Airway epithelial cell (primary cell): ENCODE measurements around the gene BORCS8. TPM values are rescaled to one million over a fixed set of nuclear protein-coding genes. Genes with fewer than 3 reads are reported as not detected.

Experiments used
- total RNA-seq: library from RNA; depleted of rRNA; stranded (reverse); fragments of >200 nt; gene quantifications from 2 replicates; pipeline ENCODE4 v1.2.3, GENCODE V29; 2015

BORCS8 gene
- total RNA-seq, result 13.3 and 26.2 TPM in 2 replicates

DNA sequence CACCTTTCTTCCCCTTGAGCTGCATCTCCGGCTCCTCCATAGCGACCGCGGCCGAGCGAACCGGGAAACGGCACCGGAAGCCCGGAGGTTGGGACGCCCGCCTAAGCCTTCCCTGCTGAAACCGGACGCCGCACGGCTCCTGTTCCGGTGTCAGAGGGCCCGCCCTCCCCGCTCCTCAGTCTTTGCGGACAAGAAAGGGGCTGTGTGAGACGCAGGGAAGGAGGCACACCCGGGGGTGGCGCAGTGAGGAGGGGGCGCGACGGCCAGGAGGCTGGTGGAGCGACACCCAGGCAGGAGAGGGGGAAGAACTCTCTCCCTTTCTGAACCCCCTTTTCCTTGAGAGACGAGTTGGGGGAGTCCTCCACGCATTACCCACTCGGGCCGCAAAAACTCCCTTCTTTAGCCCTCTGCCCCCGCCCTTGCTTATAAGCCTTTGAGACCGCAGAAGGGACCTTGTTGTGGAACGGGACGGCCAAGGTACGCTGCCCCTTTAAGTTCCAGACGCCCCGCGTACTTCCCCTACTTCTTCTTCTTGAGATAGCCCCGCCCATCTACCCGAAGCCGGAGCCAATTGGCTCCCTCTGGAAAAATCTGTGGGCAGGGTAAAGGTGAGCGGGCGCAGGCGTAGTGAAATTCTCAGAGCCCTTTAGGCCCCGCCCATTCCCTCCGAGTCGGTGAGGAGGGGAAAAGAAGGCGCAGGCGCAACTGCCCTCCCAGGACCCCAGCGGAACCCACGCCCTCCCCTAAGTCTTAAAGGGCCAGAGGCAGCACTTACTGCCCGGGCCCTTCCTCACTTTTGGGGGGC is at the start of gene BORCS8, which contains the start of gene RFXANK:
Gene BORCS8 (minus strand): TSS at position 75 of the 805 bp plus-strand sequence. CDS start 35 bp downstream, at position 40.
Gene RFXANK (plus strand): TSS at position 181 of the 805 bp plus-strand sequence. CDS start 1,689 bp downstream, outside the sequence.

DNA sequence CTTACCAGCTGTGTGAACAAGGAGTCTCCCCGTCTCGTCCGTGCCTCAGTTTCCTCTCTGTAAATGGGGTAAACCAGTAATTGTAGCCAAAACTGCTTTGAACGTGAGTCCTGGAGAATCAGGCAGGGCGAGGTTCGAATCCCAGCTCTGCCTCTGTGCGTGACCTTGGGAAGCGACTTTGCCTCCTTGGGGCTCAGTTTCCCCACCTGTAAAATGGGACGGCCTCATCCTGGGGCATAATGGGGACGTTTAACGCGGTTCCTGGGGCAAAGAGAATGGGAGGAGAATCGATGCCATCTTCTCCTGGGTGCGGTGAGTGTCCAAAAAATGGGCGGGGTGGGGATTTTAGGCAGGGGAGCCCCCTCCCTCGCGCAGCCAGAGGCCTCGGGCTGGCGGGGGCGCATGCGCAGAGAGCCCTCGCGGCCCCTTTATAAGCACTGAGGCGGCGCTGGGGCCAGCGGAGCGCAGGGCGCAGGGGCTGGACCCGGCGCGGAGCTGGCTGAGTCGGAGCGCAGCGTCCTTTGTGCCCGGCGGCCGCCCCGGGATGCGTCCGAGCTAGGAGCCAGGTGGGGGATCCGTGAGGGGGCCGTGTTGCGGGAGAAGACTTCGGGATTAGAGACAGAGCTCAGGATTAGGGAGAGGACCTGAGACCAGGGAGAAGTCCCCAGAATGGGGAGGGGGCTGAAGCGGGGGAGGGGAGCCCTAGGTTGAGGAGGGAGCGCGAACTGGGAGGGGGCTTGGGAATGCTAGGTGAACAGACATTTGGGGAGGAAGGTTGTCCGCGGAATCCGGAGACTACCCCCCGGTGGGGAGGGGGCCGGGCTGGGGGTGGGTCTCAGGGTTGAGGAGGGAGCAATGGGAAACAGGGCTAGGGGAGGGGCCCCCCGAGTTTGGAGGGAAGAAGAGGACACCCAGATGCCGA is 19.8 kb upstream of the BORCS8 start, which contains the start of gene NCAN:
Gene NCAN (plus strand): TSS at position 460 of the 922 bp plus-strand sequence. CDS start 4,996 bp downstream, outside the sequence.

DNA sequence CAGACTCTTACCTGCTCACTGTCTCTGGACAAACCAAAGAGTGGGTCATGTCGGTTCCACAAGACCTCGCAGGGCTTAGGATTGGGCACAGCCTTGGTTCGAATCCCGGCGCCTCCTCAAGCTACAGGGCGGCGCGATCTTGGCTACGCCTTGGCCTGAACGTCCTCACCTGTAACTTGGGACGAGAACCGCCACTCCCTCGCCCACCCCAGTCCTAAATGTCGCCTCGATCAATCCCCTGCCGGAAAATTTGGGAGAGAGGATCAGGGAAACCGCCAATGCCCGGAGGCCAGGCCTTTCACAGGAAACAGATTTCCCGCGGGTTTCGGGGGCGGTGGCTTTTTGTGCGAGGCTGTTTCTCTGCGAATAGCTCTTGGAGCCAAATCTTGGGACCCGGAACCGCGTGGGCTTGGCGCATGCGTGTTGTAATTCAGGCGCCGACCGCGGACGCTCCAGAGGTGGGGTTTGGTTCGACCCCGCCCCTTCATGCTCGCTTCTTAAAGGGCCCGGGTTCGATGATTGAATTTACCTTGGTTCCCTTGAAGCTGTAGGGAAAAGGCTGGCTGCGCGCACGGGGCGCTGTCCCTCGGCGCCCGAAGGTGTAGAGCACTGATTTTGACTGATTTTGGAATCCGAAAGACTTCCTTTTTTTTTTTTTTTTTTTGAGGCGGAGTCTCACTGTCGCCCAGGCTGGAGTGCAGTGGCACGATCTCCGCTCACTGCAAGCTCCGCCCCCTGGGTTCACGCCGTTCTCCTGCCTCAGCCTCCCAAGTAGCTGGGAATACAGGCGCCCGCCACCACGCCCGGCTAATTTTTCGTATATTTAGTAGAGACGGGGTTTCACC is 11.3 kb upstream of the BORCS8 start, which contains the start of gene NR2C2AP:
Gene NR2C2AP (minus strand): TSS at position 403 of the 845 bp plus-strand sequence. CDS start 354 bp downstream, at position 49.

DNA sequence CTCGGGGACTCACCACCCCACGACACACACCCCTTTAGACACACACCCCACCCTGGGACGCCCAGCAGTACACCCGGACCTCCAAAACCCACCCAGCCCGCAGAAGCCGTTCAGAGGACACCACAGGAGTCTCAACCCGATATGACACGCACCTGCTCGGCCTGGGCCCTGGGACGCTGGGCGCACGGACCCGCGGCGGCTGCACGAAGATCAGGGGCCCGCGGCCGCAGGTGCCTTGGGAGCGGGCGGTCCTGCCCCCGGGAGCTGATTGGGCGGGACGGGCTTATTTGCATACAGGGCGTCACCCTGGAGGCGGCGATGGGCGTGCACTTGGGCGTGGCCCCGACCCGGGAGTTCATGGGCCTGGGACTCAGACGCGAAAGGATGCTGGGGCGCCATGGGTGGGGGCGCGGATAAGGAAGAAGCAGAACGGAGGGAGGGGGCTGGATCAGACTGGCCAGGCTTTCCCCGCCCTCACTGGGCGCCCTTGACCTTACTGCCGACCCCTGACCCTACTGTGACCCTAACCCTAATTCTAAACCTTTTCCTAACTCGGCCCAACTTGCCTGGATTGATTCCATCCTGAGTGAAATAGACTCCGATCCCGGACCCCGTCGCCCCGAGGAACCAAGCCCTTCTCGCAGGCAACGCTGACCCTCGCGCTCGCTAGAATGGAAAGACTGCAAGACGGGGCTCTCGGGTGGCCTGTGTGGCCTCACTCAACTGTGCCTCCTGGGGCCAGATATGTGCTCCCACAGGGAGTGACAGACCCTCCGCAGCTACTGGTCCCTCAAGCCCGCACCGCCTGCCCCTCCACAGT is 21.7 kb downstream of the BORCS8 start, which contains the start of gene MEF2B:
Gene MEF2B (minus strand): TSS at position 211 of the 820 bp plus-strand sequence. CDS start 19,528 bp downstream, outside the sequence.

DNA sequence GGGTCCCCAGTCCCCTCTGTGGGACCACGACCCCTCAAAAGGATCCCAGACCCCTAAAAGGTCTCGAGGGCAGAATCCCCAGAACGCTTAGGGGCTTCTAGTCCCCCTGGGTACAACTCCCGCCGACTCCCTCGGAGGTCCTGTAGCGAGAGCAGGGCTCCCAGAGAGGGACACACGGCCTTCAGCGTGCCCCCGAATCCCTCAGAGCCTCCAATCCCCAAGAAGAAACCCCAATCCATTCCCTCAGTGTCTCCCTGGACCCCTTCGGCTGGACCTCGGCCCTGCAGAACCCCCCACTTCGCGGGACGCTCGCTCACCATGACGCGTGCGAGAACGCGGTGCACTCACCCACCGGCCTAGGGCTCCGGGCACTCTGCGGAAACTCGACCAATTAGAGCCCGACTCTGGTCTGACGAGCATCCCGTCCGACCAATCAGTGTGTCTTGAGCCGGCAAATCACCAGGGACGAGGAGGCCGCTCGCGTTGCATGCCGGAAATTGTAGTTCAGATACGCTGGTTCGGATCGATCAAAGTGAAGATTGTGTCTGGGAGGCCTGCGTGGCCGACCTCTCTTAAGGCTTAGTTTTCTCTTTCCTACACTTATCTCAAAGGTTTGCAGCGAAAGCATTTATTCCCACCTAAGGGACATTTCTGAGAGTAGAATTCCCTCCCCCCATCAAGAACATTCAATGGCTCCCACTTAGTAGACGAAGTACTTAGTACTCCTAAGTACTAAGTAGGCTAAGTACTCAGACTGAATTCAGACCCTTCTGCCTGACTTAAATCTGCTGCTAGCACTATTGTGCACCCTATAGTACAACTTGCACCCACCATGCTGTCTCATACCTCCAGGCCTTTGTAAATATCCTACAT is 53.6 kb downstream of the BORCS8 start, which contains the start of gene TMEM161A:
Gene TMEM161A (minus strand): TSS at position 370 of the 873 bp plus-strand sequence. CDS start 50 bp downstream, at position 320.

Other genes starting within 250 kb of the BORCS8 start
- 13.4 and 19.0 TPM in 2 replicates for gene SUGP2, start 158.6 kb downstream of the BORCS8 start, total RNA-seq
- gene ARMC6, start 158.5 kb downstream of the BORCS8 start, total RNA-seq, result 40.5 and 41.9 TPM in 2 replicates
- gene SLC25A42, start 128.2 kb downstream of the BORCS8 start, total RNA-seq, result 4.0 and 4.9 TPM in 2 replicates
- 36.8 and 41.5 TPM in 2 replicates for gene TMEM161A, start 53.7 kb downstream of the BORCS8 start, total RNA-seq
- 0.93 TPM in 1 of 2 replicates, not detected in the other for gene MEF2B, start 21.9 kb downstream of the BORCS8 start, total RNA-seq
- gene RFXANK, start 106 bp upstream of the BORCS8 start, total RNA-seq, result 73.2 and 82.3 TPM in 2 replicates
- gene NR2C2AP, start 11.3 kb upstream of the BORCS8 start, total RNA-seq, result 16.4 and 20.8 TPM in 2 replicates
- gene NCAN, start 19.8 kb upstream of the BORCS8 start, total RNA-seq, result not detected in 2 replicates
- not detected in 2 replicates for gene TM6SF2, start 81.1 kb upstream of the BORCS8 start, total RNA-seq
- gene SUGP1, start 128.4 kb upstream of the BORCS8 start, total RNA-seq, result 17.6 and 28.6 TPM in 2 replicates
- 14.2 and 19.0 TPM in 2 replicates for gene MAU2, start 128.7 kb upstream of the BORCS8 start, total RNA-seq
- 64.3 and 72.6 TPM in 2 replicates for gene GATAD2A, start 213.5 kb upstream of the BORCS8 start, total RNA-seq